Mucosa of stomach (tissue), 1 donor: Measurements from ENCODE around the gene RACK1.

Experiments used
- H3K27me3 ChIP-seq: one replicate; pipeline ENCODE4 v1.7.0; 2013; ENCODE audit warnings: mild to moderate bottlenecking, low read length; ENCODE audit not compliant: control insufficient read depth, insufficient read depth
- H3K36me3 ChIP-seq: one replicate; pipeline ENCODE4 v1.7.0; 2013; ENCODE audit warnings: low read length; ENCODE audit not compliant: control insufficient read depth, insufficient read depth
- H3K4me1 ChIP-seq: one replicate; pipeline ENCODE4 v1.7.0; 2013; ENCODE audit warnings: mild to moderate bottlenecking, low read length; ENCODE audit not compliant: control insufficient read depth, insufficient read depth
- H3K4me3 ChIP-seq: one replicate; pipeline ENCODE4 v1.7.0; 2013; ENCODE audit warnings: low read length
- H3K9ac ChIP-seq: one replicate; pipeline ENCODE4 v1.7.0; 2013; ENCODE audit warnings: mild to moderate bottlenecking, low read length, moderate library complexity
- H3K9me3 ChIP-seq: one replicate; pipeline ENCODE4 v1.7.0; 2013; ENCODE audit warnings: mild to moderate bottlenecking, low read length, moderate library complexity; ENCODE audit not compliant: control insufficient read depth
- donor health status: Pancreatic carcinoma.

The RACK1 gene

DNA sequence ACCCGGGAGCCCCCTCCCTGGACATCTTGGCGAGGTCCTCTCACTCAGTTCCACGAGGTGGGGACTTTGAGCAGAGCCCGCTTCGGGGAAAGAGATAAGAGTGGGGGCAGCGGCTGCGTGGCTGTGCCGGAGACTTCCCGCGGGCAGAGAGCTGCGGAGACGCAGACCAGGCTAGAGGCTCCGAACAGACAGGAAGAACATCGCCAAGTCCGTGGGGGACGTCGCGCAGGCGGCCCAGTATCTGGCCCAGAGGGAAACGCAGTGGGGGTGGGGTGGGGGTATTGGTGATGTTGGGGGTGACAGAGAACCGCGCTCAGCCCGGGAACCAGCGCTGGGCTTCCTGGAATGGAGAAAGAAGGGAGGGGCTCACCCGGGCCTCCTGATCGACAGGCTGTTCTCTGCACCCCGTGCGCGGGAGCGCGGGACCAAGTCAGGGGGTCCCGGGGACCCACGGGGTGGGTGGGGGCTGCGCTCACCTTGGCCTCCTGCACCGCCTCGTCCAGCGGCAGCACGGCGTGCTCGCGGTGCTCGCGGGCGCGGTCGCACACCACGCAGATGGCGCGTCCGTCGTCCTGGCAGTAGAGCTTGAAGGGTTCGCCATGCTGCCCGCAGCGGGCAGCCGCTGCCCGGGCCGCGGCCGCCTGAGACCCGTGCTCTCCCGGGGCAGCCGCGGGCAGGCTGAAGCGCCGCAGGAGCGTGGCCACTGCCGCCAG, 39.4 kb downstream of the RACK1 start:
- Histone ChIP-seq H3K9me3 (no peaks in the 10 kb centered on the region), H3K36me3 (no peaks in the 10 kb centered on the region), H3K4me1 (peaks cover 37% of the 10 kb centered on the region), H3K9ac (peak overlapping the region; percentile 40), H3K4me3 (peak overlapping the region; percentile 2), H3K27me3 (peaks cover 28% of the 10 kb centered on the region)

DNA sequence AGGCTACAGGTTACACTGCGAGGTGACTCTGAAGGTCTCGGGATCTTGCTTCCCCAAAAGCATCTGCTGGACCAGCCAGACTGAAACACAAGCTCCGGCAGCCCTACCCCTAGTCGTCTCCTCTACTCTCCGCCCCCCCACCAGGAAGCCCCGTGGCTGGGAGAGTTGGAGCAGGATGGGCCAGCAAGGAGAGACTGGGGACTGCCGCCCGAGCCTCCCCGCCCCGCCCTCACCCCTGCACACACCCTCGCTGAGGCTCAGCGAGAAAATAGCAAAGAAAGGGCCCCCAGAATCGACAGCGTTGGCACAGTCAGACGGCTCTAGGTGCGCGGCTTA, 40.0 kb downstream of the RACK1 start:
- H3K27me3 ChIP-seq: peaks cover 28% of the 10 kb centered on the region
- no peaks in the 10 kb centered on the region for H3K36me3 ChIP-seq
- peak overlapping the region; percentile 40 for H3K9ac ChIP-seq
- no peaks in the 10 kb centered on the region for H3K9me3 ChIP-seq
- H3K4me3 ChIP-seq: peak overlapping the region; percentile 2
- peaks cover 37% of the 10 kb centered on the region for H3K4me1 ChIP-seq

DNA sequence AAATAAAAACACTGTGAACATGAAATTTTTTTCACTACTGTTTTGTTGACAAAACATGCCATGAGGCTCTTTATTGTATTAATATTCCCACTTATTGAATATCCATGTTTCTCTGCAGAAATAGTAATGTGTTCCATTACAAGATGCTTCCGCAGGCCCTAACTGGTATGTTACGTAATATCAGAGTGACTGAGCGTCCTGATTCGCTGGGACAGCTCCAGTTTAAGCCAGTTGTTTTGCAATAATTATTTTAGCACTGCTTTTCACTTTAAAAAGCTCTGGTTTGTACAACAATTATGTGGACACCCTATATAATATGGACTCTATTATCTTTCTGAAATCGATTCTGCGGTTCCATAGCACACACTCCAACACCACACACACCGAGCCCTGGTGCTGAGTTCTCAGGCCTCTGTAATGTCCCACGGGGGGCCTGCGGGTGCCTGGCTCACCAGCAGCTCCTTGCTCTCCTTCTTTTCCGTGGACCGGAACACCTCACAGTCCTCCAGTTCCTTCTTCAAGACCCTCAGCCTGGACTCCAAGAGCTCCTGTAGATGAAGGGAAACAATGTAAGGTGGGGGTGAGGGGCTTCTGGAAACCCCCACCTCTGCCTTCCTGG, 40.5 kb downstream of the RACK1 start:
- Histone ChIP-seq H3K9ac (no peak overlapping the region), H3K9me3 (no peaks in the 10 kb centered on the region), H3K36me3 (no peaks in the 10 kb centered on the region), H3K4me3 (no peak overlapping the region), H3K4me1 (peaks cover 37% of the 10 kb centered on the region), H3K27me3 (peaks cover 28% of the 10 kb centered on the region)

DNA sequence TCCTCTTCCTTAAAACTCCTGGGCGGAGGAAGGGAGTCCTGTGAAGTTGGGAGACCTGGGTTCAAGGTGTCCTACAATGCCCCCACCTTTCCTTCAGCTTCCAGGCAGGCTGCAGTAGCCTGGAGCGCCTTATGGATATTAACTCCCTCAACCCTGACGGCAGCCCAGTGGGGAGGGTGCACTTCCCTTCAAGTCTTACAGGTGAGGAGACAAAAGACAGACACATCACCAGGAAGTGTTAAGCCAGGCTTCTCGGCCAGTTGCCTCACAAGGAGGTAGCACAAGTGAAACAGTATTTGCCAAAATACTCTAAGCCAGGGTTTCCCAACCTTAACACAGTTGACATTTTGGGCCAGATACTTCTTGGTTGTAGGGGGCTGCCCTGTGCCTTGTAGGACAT, 42.9 kb downstream of the RACK1 start:
- Histone ChIP-seq H3K27me3 (peaks cover 22% of the 10 kb centered on the region), H3K4me1 (peaks cover 29% of the 10 kb centered on the region), H3K36me3 (no peaks in the 10 kb centered on the region), H3K4me3 (no peak overlapping the region), H3K9me3 (no peaks in the 10 kb centered on the region), H3K9ac (no peak overlapping the region)

DNA sequence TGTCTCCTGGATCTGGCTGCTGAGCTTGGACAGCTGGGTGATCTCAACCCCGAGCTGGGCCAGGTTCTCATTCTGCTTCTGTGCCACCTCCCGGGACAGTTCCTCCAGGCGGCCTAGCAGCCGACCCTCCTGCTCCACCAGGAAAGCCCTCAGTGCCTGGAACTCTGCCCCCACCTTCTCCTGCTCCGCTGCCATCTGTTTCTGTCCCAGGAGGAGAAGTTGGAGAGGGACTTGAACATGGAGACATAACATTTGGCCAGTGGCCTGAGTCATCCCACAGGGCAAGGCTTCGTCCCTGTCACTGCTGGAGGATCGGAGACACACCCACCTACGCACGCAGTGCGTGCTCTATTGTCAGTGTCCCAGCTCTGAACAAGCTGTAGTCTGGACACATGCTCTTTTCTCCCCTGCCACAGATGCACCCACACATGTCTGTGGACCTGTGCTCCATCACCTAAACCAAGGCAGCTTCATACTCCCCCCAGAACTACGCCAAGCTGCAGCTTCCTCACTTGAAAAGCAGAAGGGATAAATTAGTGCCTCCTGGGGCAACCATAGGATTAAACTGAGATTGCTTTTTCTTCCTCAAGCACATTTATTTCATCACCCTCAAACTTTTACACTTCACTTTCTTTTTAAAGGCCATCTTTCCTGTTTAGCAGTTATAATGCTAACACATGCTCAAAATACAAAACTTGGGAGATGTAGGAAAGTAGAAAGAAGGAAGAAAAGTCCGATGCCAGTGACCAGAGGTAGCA, 43.6 kb downstream of the RACK1 start:
- Histone ChIP-seq H3K36me3 (no peaks in the 10 kb centered on the region), H3K4me3 (no peak overlapping the region), H3K9me3 (no peaks in the 10 kb centered on the region), H3K4me1 (peaks cover 23% of the 10 kb centered on the region), H3K27me3 (peaks cover 14% of the 10 kb centered on the region), H3K9ac (no peak overlapping the region)

DNA sequence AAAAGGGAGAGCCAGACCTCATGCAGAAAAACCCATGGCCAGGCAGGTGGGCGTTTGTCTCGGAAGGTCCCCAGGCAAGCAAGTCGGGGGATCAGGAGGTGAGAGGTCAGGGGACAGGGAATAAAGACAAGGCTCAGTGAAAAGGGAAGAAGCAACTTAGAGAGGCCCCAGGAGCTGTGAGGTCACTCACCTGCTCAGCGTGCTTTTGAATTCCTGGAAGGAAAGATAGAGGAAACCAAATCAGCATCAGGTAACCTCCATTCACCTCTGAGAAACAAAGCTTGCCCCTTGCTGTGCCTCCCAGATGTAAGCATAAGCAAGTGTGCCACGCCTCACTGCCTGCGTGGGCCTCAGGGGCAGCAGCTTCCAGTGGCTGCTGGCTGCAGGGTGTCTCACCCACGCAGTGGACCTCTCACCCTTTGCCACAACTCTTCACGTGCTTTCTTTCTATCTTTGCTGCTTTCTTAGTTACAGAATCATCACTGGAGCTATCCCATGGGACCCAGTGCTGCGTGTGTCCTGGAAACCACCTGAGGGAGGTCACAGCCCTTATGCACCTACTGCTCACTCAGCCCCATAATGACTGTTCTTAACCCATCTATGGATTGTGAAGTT, 44.7 kb downstream of the RACK1 start:
- H3K4me3 ChIP-seq: no peak overlapping the region
- H3K4me1 ChIP-seq: peaks cover 19% of the 10 kb centered on the region
- H3K9me3 ChIP-seq: no peaks in the 10 kb centered on the region
- H3K36me3 ChIP-seq: no peaks in the 10 kb centered on the region
- no peak overlapping the region for H3K9ac ChIP-seq
- H3K27me3 ChIP-seq: peaks cover 8% of the 10 kb centered on the region

DNA sequence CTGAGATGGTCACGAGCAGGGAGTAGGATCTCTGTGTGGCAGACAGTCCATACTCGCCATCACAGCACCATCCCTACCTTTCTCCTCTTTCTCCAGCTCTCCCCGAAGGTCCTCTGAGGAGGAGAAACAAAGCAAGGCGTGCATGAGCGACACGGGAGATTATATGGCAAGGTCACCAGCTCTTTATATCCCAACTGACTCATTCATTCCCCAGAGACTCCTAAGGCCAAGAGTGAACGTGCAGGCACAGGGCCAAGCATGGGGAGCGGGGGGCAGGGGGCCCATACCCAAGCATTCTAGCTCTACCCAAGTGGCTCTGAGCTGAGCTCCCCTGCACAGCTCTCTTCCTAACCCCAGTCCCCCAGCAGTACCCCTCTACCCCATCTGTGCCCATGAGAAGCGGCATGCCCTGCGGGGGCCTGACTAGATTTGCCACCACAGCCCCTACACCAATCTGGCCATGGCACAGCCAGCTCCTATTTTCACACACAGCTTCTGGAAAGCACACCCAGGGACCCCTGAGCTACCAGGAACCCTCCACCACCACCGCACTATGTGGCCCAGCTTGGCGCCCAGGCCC, 45.5 kb downstream of the RACK1 start:
- H3K4me1 ChIP-seq: peaks cover 13% of the 10 kb centered on the region
- no peaks in the 10 kb centered on the region for H3K36me3 ChIP-seq
- H3K9me3 ChIP-seq: no peaks in the 10 kb centered on the region
- no peak overlapping the region for H3K4me3 ChIP-seq
- no peak overlapping the region for H3K9ac ChIP-seq
- H3K27me3 ChIP-seq: no peaks in the 10 kb centered on the region

DNA sequence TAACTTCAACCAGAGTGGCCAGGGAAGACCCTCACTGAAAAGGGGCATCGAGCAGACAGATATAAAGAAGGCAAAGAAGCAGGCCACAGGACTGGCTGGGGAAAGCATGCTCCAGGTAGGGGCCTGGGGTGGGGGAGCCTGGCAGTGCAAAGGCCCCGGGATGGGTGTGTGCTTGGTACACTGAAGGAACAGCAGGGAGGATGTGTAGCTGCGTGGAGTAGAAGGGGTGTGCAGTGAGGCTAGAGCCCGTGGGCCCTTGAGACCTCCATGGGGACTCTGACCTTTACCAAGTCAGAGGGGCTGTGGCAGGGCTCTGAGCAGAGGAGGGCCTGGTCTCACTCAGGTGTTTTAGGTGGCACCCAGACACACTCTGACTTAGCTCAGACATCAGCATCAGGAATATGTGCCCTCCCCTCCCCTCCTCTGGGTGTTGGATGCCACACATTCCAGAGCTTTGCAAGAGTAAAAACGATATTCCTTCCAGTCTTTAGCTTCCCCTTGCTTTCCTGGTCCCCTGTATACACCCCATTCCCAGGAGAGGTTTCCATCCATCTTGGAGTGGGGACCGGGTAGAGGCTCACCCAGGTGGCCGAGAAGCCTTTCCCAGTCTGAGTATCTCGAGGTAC, 46.3 kb downstream of the RACK1 start:
- Histone ChIP-seq H3K9me3 (no peaks in the 10 kb centered on the region), H3K4me3 (no peak overlapping the region), H3K9ac (no peak overlapping the region), H3K4me1 (peaks cover 13% of the 10 kb centered on the region), H3K36me3 (no peaks in the 10 kb centered on the region), H3K27me3 (no peaks in the 10 kb centered on the region)

DNA sequence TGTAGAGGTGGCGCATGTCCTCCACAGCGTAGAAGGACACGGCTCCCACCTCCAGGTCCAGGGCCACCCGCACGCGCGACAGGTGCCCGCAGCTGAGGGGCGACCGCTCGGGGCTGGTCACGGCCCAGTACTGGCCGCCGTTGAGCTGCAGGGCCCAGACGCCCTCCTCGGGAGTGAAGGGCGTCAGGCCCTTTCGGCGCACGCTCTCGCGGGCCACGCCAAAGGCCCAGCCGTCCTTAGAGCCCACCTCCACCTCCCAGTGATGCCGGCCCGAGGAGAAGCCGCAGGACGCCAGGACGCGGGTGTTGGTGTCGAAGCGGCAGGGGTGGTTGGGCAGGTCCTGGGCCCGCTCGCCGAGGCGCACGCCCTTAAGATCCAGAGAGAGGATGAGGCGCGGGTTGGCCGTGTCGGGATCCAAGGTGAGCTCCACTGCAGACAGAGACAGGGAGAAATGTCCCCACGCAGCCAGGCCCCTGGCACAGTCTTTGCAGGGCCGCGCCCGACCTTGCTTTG, 48.4 kb downstream of the RACK1 start:
- Histone ChIP-seq H3K4me3 (no peak overlapping the region), H3K27me3 (no peaks in the 10 kb centered on the region), H3K9me3 (no peaks in the 10 kb centered on the region), H3K9ac (no peak overlapping the region), H3K4me1 (peaks cover 16% of the 10 kb centered on the region), H3K36me3 (no peaks in the 10 kb centered on the region)

DNA sequence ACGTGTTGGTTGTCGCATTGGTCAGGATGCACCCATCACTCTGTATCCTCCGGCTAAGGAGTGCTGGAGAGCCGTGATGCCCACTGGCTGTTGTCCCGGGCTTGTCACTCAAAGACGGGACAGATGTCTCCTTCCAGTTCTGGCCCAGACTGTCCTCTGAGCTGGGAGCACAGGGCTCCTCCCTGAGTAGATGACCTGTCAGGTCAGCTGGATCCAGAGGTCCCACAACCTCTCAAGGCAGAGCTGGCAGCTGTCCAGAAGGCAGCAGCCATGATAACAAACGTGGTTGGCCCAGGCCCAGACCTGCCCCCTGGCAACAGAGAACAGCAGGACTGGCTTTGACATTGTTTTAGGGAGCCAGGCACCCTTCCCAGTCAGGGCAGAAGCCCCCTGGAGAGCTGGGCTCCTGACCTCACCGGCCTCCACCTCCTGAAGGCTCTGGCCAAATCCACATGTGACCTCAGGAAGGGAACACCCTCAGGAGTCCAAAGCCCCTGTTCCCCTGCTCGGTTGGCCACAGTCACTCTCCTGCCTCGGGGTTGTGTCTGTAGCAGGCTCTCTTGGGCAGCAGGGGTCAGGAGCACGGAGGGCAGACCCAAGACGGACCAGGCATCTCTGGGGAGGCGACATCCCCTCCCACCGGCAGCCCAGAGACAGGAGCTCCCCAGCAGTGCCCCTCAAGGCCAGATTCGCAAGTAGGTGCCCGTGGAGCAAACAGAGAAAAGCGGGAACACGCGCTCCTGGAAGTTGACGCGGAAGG, 49.0 kb downstream of the RACK1 start:
- Histone ChIP-seq H3K4me1 (peaks cover 16% of the 10 kb centered on the region), H3K4me3 (no peak overlapping the region), H3K9me3 (no peaks in the 10 kb centered on the region), H3K36me3 (no peaks in the 10 kb centered on the region), H3K9ac (no peak overlapping the region), H3K27me3 (no peaks in the 10 kb centered on the region)

DNA sequence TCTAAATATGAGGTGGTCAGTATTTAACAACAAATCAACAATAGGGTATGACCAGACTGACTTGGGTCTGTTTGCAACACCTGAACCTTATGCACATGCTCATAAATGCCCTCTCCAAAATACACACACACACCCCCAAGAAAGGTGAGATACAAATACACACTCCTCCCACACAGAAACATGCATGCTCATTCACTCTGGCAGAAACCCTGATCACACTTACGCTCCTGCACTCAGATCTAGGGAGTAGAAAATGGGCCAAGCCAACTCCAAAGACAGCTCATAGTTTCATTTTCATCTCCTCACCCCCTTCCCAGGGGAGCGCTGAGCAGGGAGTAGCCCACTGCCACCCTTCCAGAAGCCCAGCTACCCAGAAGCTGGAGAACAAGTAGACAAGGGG, 50.0 kb downstream of the RACK1 start:
- Histone ChIP-seq H3K36me3 (no peaks in the 10 kb centered on the region), H3K9ac (no peak overlapping the region), H3K9me3 (no peaks in the 10 kb centered on the region), H3K4me1 (peaks cover 20% of the 10 kb centered on the region), H3K4me3 (no peak overlapping the region), H3K27me3 (no peaks in the 10 kb centered on the region)
